MM.1S (cell line): ENCODE measurements around the gene GPRC5C.
"Not testable (repeated sequence)": the region's sequence is repeated elsewhere in the genome, so short reads cannot be mapped to it uniquely, and the experiment has no call there.

Experiments
- DNase-seq: peaks from one replicate; pipeline ENCODE4 v3.0.0-alpha.2; 2015
- H2AFZ ChIP-seq: fragments of 300-600 bp; sonication (generic); 2 replicates; pipeline ENCODE4 v1.6.0; 2016; ENCODE audit warnings: antibody characterized with exemption, low read length
- H3F3A ChIP-seq: fragments of 300-600 bp; sonication (generic); 2 replicates; pipeline ENCODE4 v1.6.1; 2016; ENCODE audit warnings: mild to moderate bottlenecking, antibody characterized with exemption, low read length, moderate library complexity, mixed read lengths; ENCODE audit not compliant: insufficient read depth
- H3K27ac ChIP-seq: fragments of 300-600 bp; sonication (generic); 2 replicates; pipeline ENCODE4 v1.5.1; 2016; ENCODE audit warnings: mild to moderate bottlenecking, low read length
- H3K27me3 ChIP-seq: fragments of 300-600 bp; sonication (generic); replicated peaks from 2 replicates; pipeline ENCODE4 v1.6.0; 2016; ENCODE audit warnings: low read length; ENCODE audit not compliant: insufficient read depth
- H3K36me3 ChIP-seq: fragments of 300-600 bp; sonication (generic); replicated peaks from 2 replicates; pipeline ENCODE4 v1.6.1; 2016; ENCODE audit warnings: mild to moderate bottlenecking, low read length, mixed read lengths; ENCODE audit not compliant: insufficient read depth
- H3K4me1 ChIP-seq: fragments of 300-600 bp; sonication (generic); 2 replicates; pipeline ENCODE4 v1.6.1; 2016; ENCODE audit warnings: low read length, mixed read lengths
- H3K4me2 ChIP-seq: fragments of 300-600 bp; sonication (generic); 2 replicates; pipeline ENCODE4 v1.6.0; 2016; ENCODE audit warnings: low read depth, low read length
- H3K4me3 ChIP-seq: fragments of 300-600 bp; sonication (generic); 2 replicates; pipeline ENCODE4 v1.5.1; 2016; ENCODE audit warnings: low read length, mixed read lengths
- H3K79me2 ChIP-seq: fragments of 300-600 bp; sonication (generic); 2 replicates; pipeline ENCODE4 v1.6.1; 2016; ENCODE audit warnings: mixed run types, low read length, mixed read lengths
- H3K9ac ChIP-seq: fragments of 300-600 bp; sonication (generic); 2 replicates; pipeline ENCODE4 v1.6.1; 2016; ENCODE audit warnings: low read length, mixed read lengths
- H3K9me2 ChIP-seq: fragments of 300-600 bp; sonication (generic); replicated peaks from 2 replicates; pipeline ENCODE4 v1.6.1; 2016; ENCODE audit warnings: mild to moderate bottlenecking, low read length, mixed read lengths; ENCODE audit not compliant: insufficient read depth
- H3K9me3 ChIP-seq: fragments of 300-600 bp; sonication (generic); replicated peaks from 2 replicates; pipeline ENCODE4 v1.6.1; 2016; ENCODE audit warnings: mild to moderate bottlenecking, low read length, mixed read lengths; ENCODE audit not compliant: insufficient read depth
- H4K20me1 ChIP-seq: fragments of 300-600 bp; sonication (generic); 2 replicates; pipeline ENCODE4 v1.6.1; 2016; ENCODE audit warnings: mild to moderate bottlenecking, low read length, moderate library complexity, mixed read lengths; ENCODE audit not compliant: insufficient read depth
- EZH2 ChIP-seq: fragments of 300-600 bp; sonication (generic); optimal IDR thresholded peaks from 2 replicates; pipeline ENCODE3; 2017; ENCODE audit warnings: low read depth, mild to moderate bottlenecking, antibody characterized with exemption, low read length, mixed read lengths
- EZH2phosphoT487 ChIP-seq: fragments of 300-600 bp; sonication (generic); IDR thresholded peaks from 2 replicates; pipeline ENCODE4 v1.6.1; 2018; ENCODE audit warnings: antibody characterized with exemption, low read length
- TF ChIP-seq, protein P1 (sequence below): fragments of 300-600 bp; sonication (generic); IDR thresholded peaks from 2 replicates; pipeline ENCODE4 v1.5.1; 2016; ENCODE audit warnings: antibody characterized with exemption, low read length, mixed read lengths

GPRC5C gene

DNA sequence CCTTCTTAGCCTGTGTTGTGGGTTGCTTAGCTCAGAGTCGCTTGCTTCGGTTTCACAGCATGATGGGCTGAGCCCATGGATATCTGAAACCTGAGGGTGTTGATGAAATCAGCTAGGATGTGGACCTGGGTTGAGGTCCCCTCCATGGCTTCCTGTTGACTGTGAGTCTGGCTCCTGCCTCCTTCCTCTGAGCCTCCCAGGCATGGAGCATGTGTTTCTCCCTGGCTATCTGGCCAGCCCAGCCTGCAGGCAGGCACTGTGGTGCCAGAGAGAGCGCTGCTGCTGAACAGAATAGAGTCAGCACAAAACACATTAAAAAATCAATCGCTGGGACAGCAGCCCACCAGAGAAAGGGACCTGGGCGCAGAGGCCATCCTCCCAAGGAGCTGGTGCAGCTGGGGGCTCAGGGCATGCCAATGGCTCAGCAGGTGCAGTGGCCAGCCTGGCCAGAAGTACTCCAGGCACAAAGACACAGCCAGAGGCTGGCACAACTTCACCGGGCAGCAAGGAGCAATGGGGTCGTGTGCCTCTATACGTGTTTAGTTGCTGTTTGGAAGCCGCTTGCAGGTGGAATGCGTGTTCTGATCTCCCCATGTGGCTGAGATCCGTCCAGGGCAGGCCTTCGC lies 28.3 kb upstream of the GPRC5C start:
- H3K36me3 ChIP-seq: no peaks in the 10 kb centered on the region
- H4K20me1 ChIP-seq: no peaks in the 10 kb centered on the region
- H3K9me2 ChIP-seq: no peaks in the 10 kb centered on the region
- H3K27ac ChIP-seq: no peak overlapping the region
- TF ChIP-seq EZH2: no peak
- TF ChIP-seq, protein P1, sequence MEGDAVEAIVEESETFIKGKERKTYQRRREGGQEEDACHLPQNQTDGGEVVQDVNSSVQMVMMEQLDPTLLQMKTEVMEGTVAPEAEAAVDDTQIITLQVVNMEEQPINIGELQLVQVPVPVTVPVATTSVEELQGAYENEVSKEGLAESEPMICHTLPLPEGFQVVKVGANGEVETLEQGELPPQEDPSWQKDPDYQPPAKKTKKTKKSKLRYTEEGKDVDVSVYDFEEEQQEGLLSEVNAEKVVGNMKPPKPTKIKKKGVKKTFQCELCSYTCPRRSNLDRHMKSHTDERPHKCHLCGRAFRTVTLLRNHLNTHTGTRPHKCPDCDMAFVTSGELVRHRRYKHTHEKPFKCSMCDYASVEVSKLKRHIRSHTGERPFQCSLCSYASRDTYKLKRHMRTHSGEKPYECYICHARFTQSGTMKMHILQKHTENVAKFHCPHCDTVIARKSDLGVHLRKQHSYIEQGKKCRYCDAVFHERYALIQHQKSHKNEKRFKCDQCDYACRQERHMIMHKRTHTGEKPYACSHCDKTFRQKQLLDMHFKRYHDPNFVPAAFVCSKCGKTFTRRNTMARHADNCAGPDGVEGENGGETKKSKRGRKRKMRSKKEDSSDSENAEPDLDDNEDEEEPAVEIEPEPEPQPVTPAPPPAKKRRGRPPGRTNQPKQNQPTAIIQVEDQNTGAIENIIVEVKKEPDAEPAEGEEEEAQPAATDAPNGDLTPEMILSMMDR: no peak
- TF ChIP-seq EZH2phosphoT487: no peak
- peaks cover 81% of the 10 kb centered on the region for H3K27me3 ChIP-seq
- no peak overlapping the region for H3K4me2 ChIP-seq
- no peak for DNase-seq
- H3K9ac ChIP-seq: no peak overlapping the region
- no peak overlapping the region for H3K4me3 ChIP-seq
- no peaks in the 10 kb centered on the region for H3F3A ChIP-seq
- H2AFZ ChIP-seq: no peak overlapping the region
- H3K79me2 ChIP-seq: no peaks in the 10 kb centered on the region
- H3K4me1 ChIP-seq: no peaks in the 10 kb centered on the region
- H3K9me3 ChIP-seq: no peaks in the 10 kb centered on the region

DNA sequence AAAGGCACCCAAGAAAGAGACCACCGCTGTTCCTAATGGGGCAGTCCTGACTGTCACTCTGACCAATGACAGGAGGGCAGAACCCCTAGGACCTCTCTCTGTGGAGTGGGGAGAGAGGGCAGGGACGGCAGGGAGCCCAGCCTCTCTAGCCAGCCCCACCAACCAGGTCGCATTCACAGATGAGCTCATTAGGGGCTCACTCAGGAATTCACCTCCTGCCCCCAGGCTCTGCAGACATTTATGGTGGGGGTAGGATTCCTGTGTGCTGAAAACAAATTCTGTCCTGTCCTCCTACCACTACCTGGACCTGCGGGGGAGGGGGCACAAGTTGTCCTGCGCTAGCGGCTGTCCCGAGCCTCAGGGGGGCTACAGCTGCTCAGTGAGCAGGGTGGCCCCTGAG lies 27.7 kb upstream of the GPRC5C start:
- Histone ChIP-seq H4K20me1 (no peaks in the 10 kb centered on the region), H3K27ac (no peak overlapping the region), H3K9ac (no peak overlapping the region), H3K4me3 (no peak overlapping the region), H3F3A (no peaks in the 10 kb centered on the region), H3K4me2 (no peak overlapping the region), H3K9me3 (no peaks in the 10 kb centered on the region), H3K79me2 (no peaks in the 10 kb centered on the region), H3K4me1 (no peaks in the 10 kb centered on the region), H3K9me2 (no peaks in the 10 kb centered on the region), H3K36me3 (no peaks in the 10 kb centered on the region), H2AFZ (no peak overlapping the region), H3K27me3 (peaks cover 80% of the 10 kb centered on the region)
- TF ChIP-seq, protein P1: no peak
- TF ChIP-seq EZH2phosphoT487 (no peak), EZH2 (no peak)
- no peak for DNase-seq

DNA sequence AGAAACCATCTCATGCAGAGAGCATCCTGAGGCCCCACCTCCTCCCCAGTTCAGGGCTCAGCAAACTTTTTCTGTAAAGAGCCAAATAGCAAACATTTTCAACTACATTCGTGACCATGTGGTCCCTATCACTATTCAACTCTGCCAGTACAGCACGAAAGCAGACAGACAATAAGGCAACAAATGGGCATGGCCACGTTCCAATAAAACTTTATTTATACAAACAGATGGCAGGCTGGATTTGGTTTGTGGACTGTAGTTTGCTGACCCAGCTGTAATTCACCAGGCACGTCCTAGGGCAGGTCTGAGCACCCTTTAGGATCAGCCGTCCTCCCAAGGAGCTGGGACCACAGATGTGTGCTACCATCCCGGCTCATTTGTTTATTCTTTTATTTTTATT lies 27.1 kb upstream of the GPRC5C start:
- TF ChIP-seq, protein P1: no peak
- TF ChIP-seq EZH2 (no peak), EZH2phosphoT487 (no peak)
- H2AFZ ChIP-seq: no peak overlapping the region
- H3K4me1 ChIP-seq: no peaks in the 10 kb centered on the region
- no peak overlapping the region for H3K27ac ChIP-seq
- DNase-seq: no peak
- H3K27me3 ChIP-seq: peaks cover 76% of the 10 kb centered on the region
- H3K4me2 ChIP-seq: no peak overlapping the region
- no peaks in the 10 kb centered on the region for H3K9me2 ChIP-seq
- H4K20me1 ChIP-seq: no peaks in the 10 kb centered on the region
- no peaks in the 10 kb centered on the region for H3K9me3 ChIP-seq
- H3K79me2 ChIP-seq: no peaks in the 10 kb centered on the region
- H3F3A ChIP-seq: no peaks in the 10 kb centered on the region
- no peak overlapping the region for H3K9ac ChIP-seq
- no peak overlapping the region for H3K4me3 ChIP-seq
- no peaks in the 10 kb centered on the region for H3K36me3 ChIP-seq

GRCh38 chr17:74405311-74405710 lies 26.6 kb upstream of the GPRC5C start:
- not testable (repeated sequence) for H3K27ac ChIP-seq, H3K36me3 ChIP-seq, H3K9me3 ChIP-seq, H2AFZ ChIP-seq, H4K20me1 ChIP-seq, H3K9ac ChIP-seq, H3K4me3 ChIP-seq, H3K4me1 ChIP-seq, DNase-seq, H3K79me2 ChIP-seq, H3F3A ChIP-seq, H3K9me2 ChIP-seq, H3K4me2 ChIP-seq
- peaks cover 73% of the 10 kb centered on the region for H3K27me3 ChIP-seq
